ENCODE measurements around the gene ZMYND8. TPM values are rescaled to one million over a fixed set of nuclear protein-coding genes. Genes with fewer than 3 reads are reported as not detected.

ZMYND8 gene
- total RNA-seq, 1 donor, result 18.8 TPM

- Histone ChIP-seq H3K36me3 (ENCODE audit: insufficient read depth, low read length) (no peaks in the 10 kb centered on the region), H2AFZ (ENCODE audit: low read length) (peak overlapping the region; percentile 43), H3K4me2 (ENCODE audit: insufficient read depth, low read length) (peak overlapping the region; percentile 86), H3K27ac (ENCODE audit: low read depth, low read length) (peak overlapping the region; percentile 97), H3K79me2 (ENCODE audit: insufficient read depth, low read length) (peaks cover 65% of the 10 kb centered on the region), H3K4me3 (ENCODE audit: insufficient read depth, low read length) (peak overlapping the region; percentile 56), H3K9me3 (ENCODE audit: low read depth, low read length) (no peaks in the 10 kb centered on the region), H3K27me3 (ENCODE audit: insufficient read depth, low read length) (no peaks in the 10 kb centered on the region), H3K4me1 (ENCODE audit: insufficient read depth, low read length) (peaks cover 99% of the 10 kb centered on the region), H4K20me1 (ENCODE audit: insufficient read depth, low read length) (no peaks in the 10 kb centered on the region)
- TF ChIP-seq CTCF (IDR thresholded peaks at IDR 0.05; ENCODE audit: extremely low read depth, low read depth, low read length), result no peak
- DNase-seq (ENCODE audit: insufficient read length, low spot score, missing footprints), result no peak
These were observed 1.6 kb downstream of the ZMYND8 start for GRCh38 chr20:47354714-47355488.

- DNase-seq (ENCODE audit: insufficient read length, low spot score, missing footprints), result no peak
- no peaks in the 10 kb centered on the region for H3K9me3 ChIP-seq (ENCODE audit: low read depth, low read length)
- H3K27ac ChIP-seq (ENCODE audit: low read depth, low read length), result peak overlapping the region; percentile 97
- peak overlapping the region; percentile 58 for H2AFZ ChIP-seq (ENCODE audit: low read length)
- peaks cover 65% of the 10 kb centered on the region for H3K79me2 ChIP-seq (ENCODE audit: insufficient read depth, low read length)
- no peaks in the 10 kb centered on the region for H3K36me3 ChIP-seq (ENCODE audit: insufficient read depth, low read length)
- peaks cover 99% of the 10 kb centered on the region for H3K4me1 ChIP-seq (ENCODE audit: insufficient read depth, low read length)
- peak overlapping the region; percentile 56 for H3K4me3 ChIP-seq (ENCODE audit: insufficient read depth, low read length)
- H4K20me1 ChIP-seq (ENCODE audit: insufficient read depth, low read length), result no peaks in the 10 kb centered on the region
- no peak for TF ChIP-seq CTCF (IDR thresholded peaks at IDR 0.05; ENCODE audit: extremely low read depth, low read depth, low read length)
- H3K4me2 ChIP-seq (ENCODE audit: insufficient read depth, low read length), result peak overlapping the region; percentile 86
- H3K27me3 ChIP-seq (ENCODE audit: insufficient read depth, low read length), result no peaks in the 10 kb centered on the region
These were observed 2.1 kb downstream of the ZMYND8 start for GRCh38 chr20:47354464-47354713.

GRCh38 chr20:47353692-47354463 lies 2.6 kb downstream of the ZMYND8 start:
- H3K79me2 ChIP-seq (ENCODE audit: insufficient read depth, low read length), result peaks cover 70% of the 10 kb centered on the region
- peak overlapping the region; percentile 86 for H3K4me2 ChIP-seq (ENCODE audit: insufficient read depth, low read length)
- H3K36me3 ChIP-seq (ENCODE audit: insufficient read depth, low read length), result no peaks in the 10 kb centered on the region
- peaks cover 99% of the 10 kb centered on the region for H3K4me1 ChIP-seq (ENCODE audit: insufficient read depth, low read length)
- no peaks in the 10 kb centered on the region for H4K20me1 ChIP-seq (ENCODE audit: insufficient read depth, low read length)
- peak overlapping the region; percentile 0 for H3K4me3 ChIP-seq (ENCODE audit: insufficient read depth, low read length)
- H3K27ac ChIP-seq (ENCODE audit: low read depth, low read length), result peak overlapping the region; percentile 97
- DNase-seq (ENCODE audit: insufficient read length, low spot score, missing footprints), result no peak
- no peaks in the 10 kb centered on the region for H3K27me3 ChIP-seq (ENCODE audit: insufficient read depth, low read length)
- H2AFZ ChIP-seq (ENCODE audit: low read length), result peak overlapping the region; percentile 58
- TF ChIP-seq CTCF (IDR thresholded peaks at IDR 0.05; ENCODE audit: extremely low read depth, low read depth, low read length), result no peak
- no peaks in the 10 kb centered on the region for H3K9me3 ChIP-seq (ENCODE audit: low read depth, low read length)

- Histone ChIP-seq H3K4me2 (ENCODE audit: insufficient read depth, low read length) (peak overlapping the region; percentile 86), H3K36me3 (ENCODE audit: insufficient read depth, low read length) (no peaks in the 10 kb centered on the region), H3K4me3 (ENCODE audit: insufficient read depth, low read length) (no peak overlapping the region), H3K4me1 (ENCODE audit: insufficient read depth, low read length) (peaks cover 99% of the 10 kb centered on the region), H3K27me3 (ENCODE audit: insufficient read depth, low read length) (no peaks in the 10 kb centered on the region), H3K27ac (ENCODE audit: low read depth, low read length) (peak overlapping the region; percentile 97), H3K79me2 (ENCODE audit: insufficient read depth, low read length) (peaks cover 76% of the 10 kb centered on the region), H2AFZ (ENCODE audit: low read length) (no peak overlapping the region), H4K20me1 (ENCODE audit: insufficient read depth, low read length) (no peaks in the 10 kb centered on the region), H3K9me3 (ENCODE audit: low read depth, low read length) (no peaks in the 10 kb centered on the region)
- no peak for TF ChIP-seq CTCF (IDR thresholded peaks at IDR 0.05; ENCODE audit: extremely low read depth, low read depth, low read length)
- DNase-seq (ENCODE audit: insufficient read length, low spot score, missing footprints), result no peak
These were observed 3.2 kb downstream of the ZMYND8 start for GRCh38 chr20:47353239-47353691.
